ENCODE results near the gene ADAMTS10.

DNA sequence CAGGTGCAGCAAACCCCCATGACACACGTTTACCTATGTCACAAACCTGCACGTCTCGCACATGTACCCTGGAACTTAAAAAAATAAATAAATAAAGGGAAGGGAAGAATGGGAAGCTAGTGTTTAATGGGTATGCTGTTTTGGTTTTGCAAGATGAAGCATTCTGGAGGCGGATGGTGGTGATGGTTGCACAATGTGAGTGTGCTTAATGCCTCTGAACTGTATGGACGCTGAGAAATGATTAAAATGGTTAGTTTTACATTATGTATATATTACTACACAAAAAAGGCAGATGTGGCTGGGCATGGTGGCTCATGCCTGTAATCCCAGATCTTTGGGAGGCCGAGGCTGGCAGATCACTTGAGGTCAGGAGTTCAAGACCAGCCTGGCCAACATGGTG is 37.7 kb upstream of the ADAMTS10 start:
- TF ChIP-seq POLR2A (IDR thresholded peaks at IDR 0.05; ENCODE audit: low read length): no peak
- no peak for TF ChIP-seq GATA1 (IDR thresholded peaks at IDR 0.05; ENCODE audit: low read depth, low read length)

All from erythroblast (primary cell).